GM21737 (cell line): Measurements from ENCODE around the gene AP3B2.

ENCODE experiments used
- ATAC-seq: cut with Tn5 transposase; IDR thresholded peaks from one replicate; pipeline ENCODE4 v1.9.1; 2021; ENCODE audit warnings: mild to moderate bottlenecking, moderate library complexity; ENCODE audit not compliant: unreplicated experiment

The AP3B2 gene

GRCh38 chr15:82611348-82611747 is 98.3 kb downstream of the AP3B2 start:
- ATAC-seq, result no peak
